ENCODE measurements around the gene LIPG.

GRCh38 chr18:49515516-49515915, 46.3 kb upstream of the LIPG start:
- TF ChIP-seq CTCF (IDR thresholded peaks at IDR 0.05 in 8 of 11, conservative IDR thresholded peaks at IDR 0.05 in 3 of 11) = no peak
- TF ChIP-seq POLR2A (IDR thresholded peaks at IDR 0.05) = no peak
